Choroid plexus epithelial cell (primary cell): ENCODE results near the gene CTNNA2.
A peak's percentile ranks its signal among the peaks of the same experiment; 100 is the strongest.

ENCODE experiments used
- DNase-seq: peaks from one replicate; pipeline ENCODE4 v3.0.0-alpha.2; 2010; ENCODE audit warnings: low read depth
- H3K4me3 ChIP-seq: 2 replicates; pipeline ENCODE4 v1.5.1; 2011; ENCODE audit warnings: low read depth, mild to moderate bottlenecking, control low read depth, low read length, moderate library complexity
- TF ChIP-seq, protein P1 (sequence below): conservative IDR thresholded peaks from 2 replicates; pipeline ENCODE4 v1.5.1; 2011; ENCODE audit warnings: low read depth, mild to moderate bottlenecking, control low read depth, inconsistent platforms, low read length, moderate library complexity

The CTNNA2 gene

GRCh38 chr2:80222644-80223043 lies 709.8 kb downstream of the CTNNA2 start:
- H3K4me3 ChIP-seq = no peak overlapping the region
- no peak for DNase-seq
- TF ChIP-seq, protein P1, sequence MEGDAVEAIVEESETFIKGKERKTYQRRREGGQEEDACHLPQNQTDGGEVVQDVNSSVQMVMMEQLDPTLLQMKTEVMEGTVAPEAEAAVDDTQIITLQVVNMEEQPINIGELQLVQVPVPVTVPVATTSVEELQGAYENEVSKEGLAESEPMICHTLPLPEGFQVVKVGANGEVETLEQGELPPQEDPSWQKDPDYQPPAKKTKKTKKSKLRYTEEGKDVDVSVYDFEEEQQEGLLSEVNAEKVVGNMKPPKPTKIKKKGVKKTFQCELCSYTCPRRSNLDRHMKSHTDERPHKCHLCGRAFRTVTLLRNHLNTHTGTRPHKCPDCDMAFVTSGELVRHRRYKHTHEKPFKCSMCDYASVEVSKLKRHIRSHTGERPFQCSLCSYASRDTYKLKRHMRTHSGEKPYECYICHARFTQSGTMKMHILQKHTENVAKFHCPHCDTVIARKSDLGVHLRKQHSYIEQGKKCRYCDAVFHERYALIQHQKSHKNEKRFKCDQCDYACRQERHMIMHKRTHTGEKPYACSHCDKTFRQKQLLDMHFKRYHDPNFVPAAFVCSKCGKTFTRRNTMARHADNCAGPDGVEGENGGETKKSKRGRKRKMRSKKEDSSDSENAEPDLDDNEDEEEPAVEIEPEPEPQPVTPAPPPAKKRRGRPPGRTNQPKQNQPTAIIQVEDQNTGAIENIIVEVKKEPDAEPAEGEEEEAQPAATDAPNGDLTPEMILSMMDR = no peak

DNA sequence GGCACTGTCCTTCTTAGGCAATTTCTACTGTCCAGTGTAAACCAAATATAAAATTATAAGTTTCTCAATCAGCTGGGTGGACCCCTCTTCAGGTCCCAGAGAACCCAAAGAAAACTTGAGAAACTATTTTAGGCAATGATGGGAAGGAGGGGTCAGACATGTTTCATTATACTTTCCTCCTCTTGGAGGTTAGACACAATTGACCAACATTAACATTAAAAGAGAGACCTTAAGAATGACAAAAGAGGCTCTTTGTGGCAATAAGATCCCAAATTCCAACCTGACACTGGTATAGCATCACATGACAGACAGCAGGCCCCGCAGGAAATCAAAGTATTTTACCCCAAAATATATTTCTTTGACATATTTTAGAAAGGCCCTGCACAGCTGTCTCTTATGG lies 718.6 kb downstream of the CTNNA2 start:
- TF ChIP-seq, protein P1 = no peak
- no peak for DNase-seq
- H3K4me3 ChIP-seq = no peak overlapping the region

DNA sequence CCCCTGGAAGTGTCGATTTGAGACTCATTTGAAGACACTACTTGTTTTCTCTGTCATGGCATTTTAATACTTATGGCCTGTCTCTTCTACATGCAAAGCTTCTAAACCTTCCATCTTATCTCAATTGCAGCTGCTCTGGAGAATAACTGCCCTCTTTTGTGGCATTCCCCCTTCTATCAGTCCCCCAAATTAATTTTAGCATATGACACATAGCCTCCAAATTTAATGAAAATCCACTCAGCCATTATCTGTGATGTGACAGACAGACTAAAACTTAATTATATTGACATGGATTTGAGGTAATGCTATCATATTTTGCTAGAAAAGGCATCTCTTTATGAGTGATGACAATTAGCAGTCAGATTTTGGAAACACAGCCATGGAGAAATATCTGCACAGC lies 720.5 kb downstream of the CTNNA2 start:
- H3K4me3 ChIP-seq = no peak overlapping the region
- no peak for DNase-seq
- TF ChIP-seq, protein P1 = no peak

DNA sequence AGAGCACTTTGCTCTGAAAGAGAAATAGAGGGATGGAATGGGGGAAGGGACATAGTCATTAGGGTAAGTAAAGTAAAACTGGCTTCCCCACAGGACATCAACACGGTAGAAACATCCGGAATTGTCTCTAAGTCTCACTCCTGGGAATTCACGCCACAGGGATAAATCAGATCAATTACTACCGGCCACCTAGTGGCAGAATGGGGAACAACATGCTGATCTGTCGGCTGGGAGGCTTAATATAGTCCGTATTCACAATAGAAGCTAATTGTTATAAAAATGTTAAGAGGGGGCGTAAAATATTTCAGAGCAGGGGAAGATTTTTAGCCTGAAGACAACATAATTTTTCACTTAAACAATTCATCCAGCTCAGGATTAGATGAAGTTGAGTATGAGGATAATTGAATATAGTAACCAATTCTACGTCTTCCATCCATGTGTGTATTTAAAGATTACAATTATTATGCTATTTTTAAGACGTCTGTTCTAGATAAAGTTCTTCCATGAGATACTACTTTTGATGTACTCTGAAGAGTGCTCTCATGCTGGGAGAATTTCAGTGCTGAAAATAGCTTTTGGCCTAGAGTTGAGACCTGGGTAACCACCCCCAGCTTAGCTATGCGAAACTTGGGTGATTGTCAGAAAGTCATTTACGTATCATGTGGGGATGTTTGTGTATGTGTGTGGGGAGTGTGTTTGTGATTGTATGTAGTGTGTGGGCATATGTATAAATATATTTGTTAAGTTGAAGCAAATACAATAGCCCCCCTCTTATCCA lies 726.0 kb downstream of the CTNNA2 start:
- DNase-seq = peak; percentile 1
- H3K4me3 ChIP-seq = no peak overlapping the region
- TF ChIP-seq, protein P1 = peak; percentile 37

DNA sequence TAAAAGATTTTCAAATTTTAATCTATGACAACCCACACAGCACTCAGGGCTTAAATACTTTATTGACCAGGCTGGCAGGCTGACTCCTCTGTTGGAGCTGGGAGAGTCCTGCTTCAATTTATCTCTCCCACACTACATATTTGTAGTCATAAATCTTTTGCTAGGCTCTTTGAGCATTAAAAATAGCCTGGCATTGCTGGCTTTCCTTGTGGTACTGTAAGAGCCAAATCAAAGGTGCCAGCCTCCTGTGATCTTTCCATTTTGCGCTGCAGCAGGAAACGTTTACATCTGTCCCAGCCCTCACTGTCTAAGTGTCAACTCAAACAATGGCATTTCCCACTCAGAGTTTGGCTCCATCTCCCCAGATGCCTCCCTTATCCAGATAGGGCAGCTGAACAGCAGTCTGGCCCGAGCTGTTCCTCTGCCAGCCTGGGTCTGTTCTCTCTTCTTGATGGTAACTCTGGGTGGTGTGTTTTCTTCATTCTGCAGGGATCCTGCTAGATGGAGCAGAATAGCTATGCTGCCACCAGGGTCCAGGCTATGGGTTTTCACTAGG lies 729.6 kb downstream of the CTNNA2 start:
- no peak overlapping the region for H3K4me3 ChIP-seq
- DNase-seq = no peak
- TF ChIP-seq, protein P1 = no peak

- no peak for DNase-seq
- no peak overlapping the region for H3K4me3 ChIP-seq
- TF ChIP-seq, protein P1 = no peak
Observed at GRCh38 chr2:80244905-80245584, 732.2 kb downstream of the CTNNA2 start.
